Right ventricle myocardium inferior (tissue), 1 donor: ENCODE measurements around the gene DCUN1D2. TPM values are rescaled to one million over a fixed set of nuclear protein-coding genes. Genes with fewer than 3 reads are reported as not detected.
A peak's percentile ranks its signal among the peaks of the same experiment; 100 is the strongest.
"Not testable (repeated sequence)": the region's sequence is repeated elsewhere in the genome, so short reads cannot be mapped to it uniquely, and the experiment has no call there.

Source experiments
- ATAC-seq: fragments of 200-7000 bp; cut with Tn5 transposase; one replicate; pipeline ENCODE4 v1.9.1; 2020; ENCODE audit warnings: mild to moderate bottlenecking, moderate library complexity
- DNase-seq: peaks from one replicate; pipeline ENCODE4 v3.0.0; 2021; ENCODE audit errors: missing footprints
- intact Hi-C: fragments of 100-400 bp; cut with DNase I; formaldehyde crosslinking; loops from one replicate; pipeline ENCODE4 v1.11.0; 2022
- total RNA-seq: library from RNA; stranded (reverse); fragmentation: NEBNext Ultra II Directional; extraction: Animal tissue kit (Norgen Biotek cat#: 25700); gene quantifications from one replicate; pipeline ENCODE4 v1.2.1, GENCODE V29; 2021
- donor health status: DM: no; HTN: yes; CAD: no; lungs with severe emphysema.

Gene DCUN1D2
- total RNA-seq, 1 donor from 2014 or later: 194 TPM

GRCh38 chr13:113472355-113473025, 18.0 kb downstream of the DCUN1D2 start:
- intact Hi-C loops: no loop called here
- ATAC-seq: peak; percentile 36
- DNase-seq: no peak

GRCh38 chr13:113471844-113472243, 18.7 kb downstream of the DCUN1D2 start:
- intact Hi-C loops: no loop called here
- DNase-seq (no peak), ATAC-seq (no peak)

GRCh38 chr13:113470635-113471163, 19.8 kb downstream of the DCUN1D2 start:
- ATAC-seq, DNase-seq, intact Hi-C loops: not testable (repeated sequence)

- DNase-seq (no peak), ATAC-seq (no peak)
- intact Hi-C loops: no loop called here
These were observed 20.4 kb downstream of the DCUN1D2 start for GRCh38 chr13:113470073-113470472.

GRCh38 chr13:113469582-113469981, 20.9 kb downstream of the DCUN1D2 start:
- ATAC-seq: no peak
- DNase-seq: no peak
- intact Hi-C loops: no loop called here

- ATAC-seq (peak; percentile 55), DNase-seq (no peak)
- intact Hi-C loops: no loop called here
These were observed 21.9 kb downstream of the DCUN1D2 start for GRCh38 chr13:113468472-113469201.

- DNase-seq: no peak
- intact Hi-C loops: no loop called here
- no peak for ATAC-seq
These were observed 22.5 kb downstream of the DCUN1D2 start for GRCh38 chr13:113468029-113468428.

- DNase-seq (no peak), ATAC-seq (no peak)
- intact Hi-C loops: no loop called here
These were observed 24.1 kb downstream of the DCUN1D2 start for GRCh38 chr13:113466383-113466782.

- ATAC-seq (no peak), DNase-seq (no peak)
- intact Hi-C loops: no loop called here
These were observed 25.2 kb downstream of the DCUN1D2 start for GRCh38 chr13:113465300-113465699.

- no peak for DNase-seq
- no peak for ATAC-seq
- intact Hi-C loops: no loop called here
These were observed 26.0 kb downstream of the DCUN1D2 start for GRCh38 chr13:113464476-113464875.

GRCh38 chr13:113461022-113461751, 29.3 kb downstream of the DCUN1D2 start:
- ATAC-seq: peak; percentile 60
- intact Hi-C loops: loop anchor here (2.0 kb wide), 1 partner anchor 28 kb away; no protein-coding TSS in a partner anchor
- no peak for DNase-seq

- intact Hi-C loops: loop anchor here (2.0 kb wide), 1 partner anchor 28 kb away; no protein-coding TSS in a partner anchor
- DNase-seq: no peak
- no peak for ATAC-seq
These were observed 29.9 kb downstream of the DCUN1D2 start for GRCh38 chr13:113460599-113460998.

GRCh38 chr13:113460064-113460555, 30.4 kb downstream of the DCUN1D2 start:
- no peak for DNase-seq
- intact Hi-C loops: loop anchor here (2.0 kb wide), 1 partner anchor 29 kb away; no protein-coding TSS in a partner anchor
- ATAC-seq: no peak

- ATAC-seq: peak; percentile 64
- intact Hi-C loops: loop anchor here (1.0 kb wide), 1 partner anchor 104 kb away; no protein-coding TSS in a partner anchor
These were observed 32.1 kb downstream of the DCUN1D2 start for GRCh38 chr13:113458253-113459065.

GRCh38 chr13:113457510-113457909, 33.0 kb downstream of the DCUN1D2 start:
- ATAC-seq: no peak
- no peak for DNase-seq
- intact Hi-C loops: no loop called here

More at GRCh38 chr13:113458253-113459065, 32.1 kb downstream of the DCUN1D2 start:
- DNase-seq: no peak

- intact Hi-C loops: no loop called here
- ATAC-seq (no peak), DNase-seq (no peak)
These were observed 34.3 kb downstream of the DCUN1D2 start for GRCh38 chr13:113456116-113456702.

GRCh38 chr13:113455384-113455783, 35.1 kb downstream of the DCUN1D2 start:
- ATAC-seq (no peak), DNase-seq (no peak)
- intact Hi-C loops: no loop called here

- intact Hi-C loops: loop anchor here (5.0 kb wide), 2 partner anchors 32 to 43 kb away; no protein-coding TSS in a partner anchor
- DNase-seq (no peak), ATAC-seq (no peak)
These were observed 35.6 kb downstream of the DCUN1D2 start for GRCh38 chr13:113454936-113455335.
